ENCODE measurements around the gene ASIP. TPM values are rescaled to one million over a fixed set of nuclear protein-coding genes. Genes with fewer than 3 reads are reported as not detected.

ASIP gene
- total and polyA plus RNA-seq, 2 experiments from 2014 or later, result not detected

GRCh38 chr20:34264141-34264540, 22.9 kb downstream of the ASIP start (continued):
- TF ChIP-seq POLR2AphosphoS5 (IDR thresholded peaks at IDR 0.05; ENCODE audit: low read depth), result no peak
- no peak for TF ChIP-seq ZNF331 (CRISPR knock-in tag; IDR thresholded peaks at IDR 0.05; ENCODE audit: low read depth)
- no peak for TF ChIP-seq NANOG (IDR thresholded peaks at IDR 0.05; ENCODE audit: borderline replicate concordance)

GRCh38 chr20:34268145-34268544, 26.9 kb downstream of the ASIP start:
- Histone ChIP-seq H3K27me3 (ENCODE audit: insufficient read depth) (peaks cover 10% of the 10 kb centered on the region; the same call in 1 of the 2 replicates), H4K20me1 (replicated peaks; ENCODE audit: insufficient read depth) (peaks cover 9% of the 10 kb centered on the region; the same call in 1 of the 2 replicates), H3K4me3 (no peak overlapping the region), H3F3A (replicated peaks; ENCODE audit: low read depth) (peaks cover 7% of the 10 kb centered on the region; the same call in 1 of the 2 replicates), H3K9me2 (ENCODE audit: insufficient read depth) (no peaks in the 10 kb centered on the region), H3K4me2 (peak overlapping the region; percentile 80), H3K27ac (ENCODE audit: low read depth) (no peak overlapping the region), H3K4me1 (ENCODE audit: insufficient read depth) (no peaks in the 10 kb centered on the region; the same call in 1 of the 2 replicates), H3K36me3 (ENCODE audit: insufficient read depth) (no peaks in the 10 kb centered on the region), H2AFZ (no peak overlapping the region), H3K79me2 (replicated peaks; ENCODE audit: insufficient read depth) (no peaks in the 10 kb centered on the region)
- no peaks in the 10 kb centered on the region for H3K9me3 Mint-ChIP-seq
- H3K27ac Mint-ChIP-seq, result no peak overlapping the region
- 0 out of 3 replicates have a peak, but pooled peaks cover under 1% of the 10 kb centered on the region for H3K36me3 Mint-ChIP-seq (ENCODE audit: low read depth)
- ATAC-seq (no peak; the same call in 2 of the 3 replicates), DNase-seq (ENCODE audit: low spot score) (no peak)
- H3K4me3 Mint-ChIP-seq, result peak overlapping the region; percentile 50; the same call in 2 of the 3 replicates
- no peak for TF ChIP-seq ZNF331 (CRISPR knock-in tag; IDR thresholded peaks at IDR 0.05; ENCODE audit: low read depth)
- no peak for TF ChIP-seq EZH2 (IDR thresholded peaks at IDR 0.05; ENCODE audit: low read depth, unreplicated experiment)
- TF ChIP-seq CREB1 (CRISPR knock-in tag; IDR thresholded peaks at IDR 0.05; ENCODE audit: low read depth), result no peak
- TF ChIP-seq NANOG (IDR thresholded peaks at IDR 0.05; ENCODE audit: borderline replicate concordance), result no peak
- no peak for TF ChIP-seq ZNF114 (CRISPR knock-in tag; IDR thresholded peaks at IDR 0.05)
- no peak for TF ChIP-seq REST (IDR thresholded peaks at IDR 0.05; ENCODE audit: unreplicated experiment)
- no peak for TF ChIP-seq JUNB (IDR thresholded peaks at IDR 0.05; ENCODE audit: unreplicated experiment)
- TF ChIP-seq ZNF462 (CRISPR knock-in tag; IDR thresholded peaks at IDR 0.05), result no peak
- TF ChIP-seq CTCF (conservative IDR thresholded peaks at IDR 0.05; ENCODE audit: low read depth in 2 of 2), result no peak
- no peak for TF ChIP-seq STAT1 (IDR thresholded peaks at IDR 0.05; ENCODE audit: unreplicated experiment)
- TF ChIP-seq ETS1 (IDR thresholded peaks at IDR 0.05), result no peak
- no peak for TF ChIP-seq POLR2AphosphoS5 (IDR thresholded peaks at IDR 0.05; ENCODE audit: low read depth)
- no peak for TF ChIP-seq EZH2phosphoT487 (IDR thresholded peaks at IDR 0.05; ENCODE audit: unreplicated experiment)
- peaks cover 2% of the 10 kb centered on the region; the same call in 2 of the 3 replicates for H3K4me1 Mint-ChIP-seq
- H3K27me3 Mint-ChIP-seq (ENCODE audit: insufficient read depth, low read depth, poor library complexity), result peaks cover 9% of the 10 kb centered on the region

Data from GM23338 (cell line).